ENCODE data around the gene BYSL.

The BYSL gene

GRCh38 chr6:41920921-41921711, at the start of gene BYSL, which contains the start of gene MED20:
BYSL (plus strand) TSS chr6:41921499; CDS start chr6:41921563, 64 bp downstream.
MED20 (minus strand) TSS chr6:41921139; CDS start chr6:41921018, 121 bp downstream.
- H3K4me3 ChIP-seq (replicated peaks; ENCODE audit: low read depth, low read length), result peak within 1 kb of the TSS; percentile 98
- peak; percentile 96 for DNase-seq (ENCODE audit: low read depth)
- peak; percentile 86 for TF ChIP-seq CTCF (IDR thresholded peaks at IDR 0.05; ENCODE audit: low read length, missing control alignments)

GRCh38 chr6:41871691-41872090, 49.6 kb upstream of the BYSL start:
- no peak for DNase-seq (ENCODE audit: low read depth)
- no peak for TF ChIP-seq CTCF (IDR thresholded peaks at IDR 0.05; ENCODE audit: low read length, missing control alignments)
- H3K4me3 ChIP-seq (replicated peaks; ENCODE audit: low read depth, low read length), result no peak overlapping the region

- no peak for DNase-seq (ENCODE audit: low read depth)
- TF ChIP-seq CTCF (IDR thresholded peaks at IDR 0.05; ENCODE audit: low read length, missing control alignments), result no peak
- H3K4me3 ChIP-seq (replicated peaks; ENCODE audit: low read depth, low read length), result no peak overlapping the region
Measured at GRCh38 chr6:41872147-41872546, 49.2 kb upstream of the BYSL start.

- H3K4me3 ChIP-seq (replicated peaks; ENCODE audit: low read depth, low read length), result no peak overlapping the region
- DNase-seq (ENCODE audit: low read depth), result no peak
- no peak for TF ChIP-seq CTCF (IDR thresholded peaks at IDR 0.05; ENCODE audit: low read length, missing control alignments)
Measured at GRCh38 chr6:41874741-41875140, 46.6 kb upstream of the BYSL start.

GRCh38 chr6:41877051-41877680, 44.1 kb upstream of the BYSL start:
- H3K4me3 ChIP-seq (replicated peaks; ENCODE audit: low read depth, low read length), result no peak overlapping the region
- DNase-seq (ENCODE audit: low read depth), result no peak
- TF ChIP-seq CTCF (IDR thresholded peaks at IDR 0.05; ENCODE audit: low read length, missing control alignments), result no peak

- peak; percentile 56 for DNase-seq (ENCODE audit: low read depth)
- H3K4me3 ChIP-seq (replicated peaks; ENCODE audit: low read depth, low read length), result no peak overlapping the region
- TF ChIP-seq CTCF (IDR thresholded peaks at IDR 0.05; ENCODE audit: low read length, missing control alignments), result no peak
Measured at GRCh38 chr6:41878246-41878645, 43.1 kb upstream of the BYSL start.
